CD14-positive monocyte (primary cell): Measurements from ENCODE around the gene INPP4A. TPM values are rescaled to one million over a fixed set of nuclear protein-coding genes. Genes with fewer than 3 reads are reported as not detected.

Experiments
- DNase-seq, 3 donors: peaks; one replicate each; pipeline ENCODE4 v3.0.0-alpha.2; 2011 to 2022
- H2AFZ ChIP-seq: 2 replicates; pipeline ENCODE4 v1.6.0; 2012; ENCODE audit warnings: mild to moderate bottlenecking, low read depth, low read length, inconsistent platforms; ENCODE audit not compliant: insufficient read depth, poor library complexity, severe bottlenecking
- H3K27ac ChIP-seq, 2 donors: 1 replicate in 1 of 2; 2 replicates in 1 of 2; pipeline ENCODE4 v1.5.1; 2012 to 2013; ENCODE audit warnings: low read length in 2 of 2, control low read depth in 1 of 2, inconsistent platforms in 1 of 2, low read depth in 1 of 2, mild to moderate bottlenecking in 1 of 2
- H3K27me3 ChIP-seq, 2 donors: one replicate each; pipeline versions ENCODE4 v1.6.0 to v1.6.1; 2011 to 2013; ENCODE audit warnings: low read length in 2 of 2; ENCODE audit not compliant: control insufficient read depth in 2 of 2, insufficient read depth in 2 of 2
- H3K36me3 ChIP-seq, 2 donors: replicated peaks in 1 of 2; 1 replicate in 1 of 2; 2 replicates in 1 of 2; pipeline versions ENCODE4 v1.5.1 to v1.6.1; 2012 to 2013; ENCODE audit warnings: low read length in 2 of 2, control low read depth in 1 of 2, inconsistent platforms in 1 of 2, mild to moderate bottlenecking in 1 of 2; ENCODE audit not compliant: insufficient read depth in 2 of 2, control insufficient read depth in 1 of 2
- H3K4me1 ChIP-seq, 2 donors: 1 replicate in 1 of 2; 2 replicates in 1 of 2; pipeline versions ENCODE4 v1.5.1 to v1.6.1; 2012 to 2013; ENCODE audit warnings: low read length in 2 of 2, control low read depth in 1 of 2, inconsistent platforms in 1 of 2, mild to moderate bottlenecking in 1 of 2, moderate library complexity in 1 of 2; ENCODE audit not compliant: insufficient read depth in 2 of 2, control insufficient read depth in 1 of 2
- H3K4me2 ChIP-seq: replicated peaks from 2 replicates; pipeline ENCODE3; 2012; ENCODE audit warnings: low read length, moderate library complexity, mild to moderate bottlenecking; ENCODE audit not compliant: poor library complexity, severe bottlenecking; ENCODE audit errors: extremely low read depth
- H3K4me3 ChIP-seq, 3 experiments: fragments of 200-600 bp in 1 of 3; sonication (generic) in 1 of 3; replicated peaks in 1 of 3; 1 replicate in 2 of 3; 2 replicates in 1 of 3; pipeline ENCODE4 v1.5.1; 2011 to 2013; ENCODE audit warnings: low read length in 3 of 3, mild to moderate bottlenecking in 3 of 3, control low read depth in 2 of 3, low read depth in 2 of 3, inconsistent platforms in 1 of 3, moderate library complexity in 1 of 3
- H3K79me2 ChIP-seq: 2 replicates; pipeline ENCODE4 v1.6.0; 2012; ENCODE audit warnings: mild to moderate bottlenecking, control low read depth, inconsistent platforms, low read length, moderate library complexity; ENCODE audit not compliant: insufficient read depth
- H3K9ac ChIP-seq: 2 replicates; pipeline ENCODE4 v1.6.0; 2017; ENCODE audit warnings: low read length, mild to moderate bottlenecking; ENCODE audit not compliant: insufficient read depth, poor library complexity, severe bottlenecking
- H3K9me3 ChIP-seq, 2 donors: replicated peaks in 1 of 2; 1 replicate in 1 of 2; 2 replicates in 1 of 2; pipeline versions ENCODE4 v1.5.1 to v1.6.1; 2012 to 2013; ENCODE audit warnings: low read length in 2 of 2, control low read depth in 1 of 2; ENCODE audit not compliant: control insufficient read depth in 1 of 2, insufficient read depth in 1 of 2
- H4K20me1 ChIP-seq: 2 replicates; pipeline ENCODE4 v1.6.0; 2012; ENCODE audit warnings: mild to moderate bottlenecking, low read length, control low read depth, moderate library complexity; ENCODE audit not compliant: insufficient read depth
- H3K27ac Mint-ChIP-seq, 7 donors: one replicate each; pipeline ENCODE4 v1.8.0; 2020; ENCODE audit warnings: mild to moderate bottlenecking in 7 of 7, mixed read lengths in 7 of 7, moderate library complexity in 6 of 7, inconsistent platforms in 2 of 7
- H3K27me3 Mint-ChIP-seq, 3 donors: one replicate each; pipeline ENCODE4 v1.8.0; 2021 to 2022; ENCODE audit warnings: low read depth in 3 of 3, mild to moderate bottlenecking in 3 of 3, mixed read lengths in 3 of 3, moderate library complexity in 3 of 3, inconsistent platforms in 1 of 3
- H3K36me3 Mint-ChIP-seq, 2 donors: one replicate each; pipeline ENCODE4 v1.8.0; 2020; ENCODE audit warnings: mixed read lengths in 2 of 2, inconsistent platforms in 1 of 2, mild to moderate bottlenecking in 1 of 2
- H3K4me1 Mint-ChIP-seq: one replicate; pipeline ENCODE4 v1.8.0; 2020; ENCODE audit warnings: mild to moderate bottlenecking, mixed read lengths
- H3K4me3 Mint-ChIP-seq, 2 donors: one replicate each; pipeline ENCODE4 v1.8.0; 2020; ENCODE audit warnings: mild to moderate bottlenecking in 2 of 2, mixed read lengths in 2 of 2, moderate library complexity in 1 of 2
- H3K9me3 Mint-ChIP-seq, 7 donors: one replicate each; pipeline ENCODE4 v1.8.0; 2020 to 2022; ENCODE audit warnings: mixed read lengths in 7 of 7, mild to moderate bottlenecking in 6 of 7, moderate library complexity in 6 of 7, inconsistent platforms in 2 of 7
- CTCF ChIP-seq: fragments of 200-600 bp; IDR thresholded peaks from one replicate; pipeline ENCODE4 v1.8.0; 2022; ENCODE audit warnings: antibody characterized with exemption, mild to moderate bottlenecking
- WGBS: methylation state at CpG from one replicate; pipeline ENCODE4 v1.1.5; 2013; ENCODE audit warnings: missing lambda C conversion rate; ENCODE audit not compliant: insufficient coverage; 5-methylcytosine and 5-hydroxymethylcytosine counted together
- intact Hi-C, 2 donors: fragments of 100-400 bp; cut with micrococcal nuclease; formaldehyde crosslinking; loops; one replicate each; pipeline versions ENCODE4 v1.15.0 to v1.15.1; 2023
- polyA plus RNA-seq, 3 donors: library from polyadenylated mRNA; depleted of rRNA in 1 of 3; unstranded in 2 of 3; stranded (reverse) in 1 of 3; fragments of 300-500 nt in 2 of 3; fragments of >200 nt in 1 of 3; fragmentation: Illumina TruSeq in 2 of 3; gene quantifications; 1 replicate in 2 of 3; 2 replicates in 1 of 3; pipeline ENCODE4 v1.2.3, GENCODE V29; 2012 to 2021

INPP4A gene
- polyA plus RNA-seq, 3 donors, result 13.7 to 52.4 (median 20.7) TPM

DNA sequence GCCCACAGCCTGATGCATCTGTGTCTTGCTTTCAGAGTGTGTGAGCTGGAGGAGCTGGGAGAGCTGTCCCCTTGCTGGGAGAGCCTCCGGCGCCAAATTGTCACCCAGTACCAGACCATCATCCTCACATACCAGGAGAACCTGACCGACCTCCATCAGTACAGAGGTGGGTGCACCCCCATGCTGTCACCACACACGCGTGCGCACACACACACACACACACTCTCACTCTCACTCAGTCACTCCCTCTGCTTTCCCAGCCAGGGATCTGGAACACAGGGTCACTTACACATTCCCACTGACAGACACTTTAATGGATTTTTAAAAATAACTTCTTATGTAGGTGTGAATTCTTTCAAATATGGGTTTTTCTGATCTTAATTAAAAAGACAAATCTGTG, 99.2 kb downstream of the INPP4A start:
- 100% methylated on average over 3 of the region's 6 CpGs for WGBS
- Histone ChIP-seq H3K4me2 (no peak overlapping the region), H2AFZ (no peak overlapping the region), H3K27ac (peak overlapping the region in 1 of 2 donors; percentile 24), H3K4me3 (no peak overlapping the region), H3K9me3 (no peaks in the 10 kb centered on the region), H3K27me3 (no peaks in the 10 kb centered on the region), H4K20me1 (peaks cover 9% of the 10 kb centered on the region), H3K9ac (no peak overlapping the region), H3K79me2 (no peaks in the 10 kb centered on the region), H3K36me3 (peaks cover 85 to 96% of the 10 kb centered on the region in 2 donors), H3K4me1 (no peaks in the 10 kb centered on the region)
- Mint-ChIP-seq H3K36me3 (peaks cover 89 to 98% of the 10 kb centered on the region in 2 donors), H3K4me1 (peaks cover 4% of the 10 kb centered on the region), H3K9me3 (no peaks in the 10 kb centered on the region), H3K4me3 (no peak overlapping the region), H3K27ac (peak overlapping the region in 1 of 7 donors; percentile 13), H3K27me3 (peaks cover 0 to 2% (median 0%) of the 10 kb centered on the region in 3 donors)
- intact Hi-C loops, result no loop called here
- DNase-seq, result no peak
- TF ChIP-seq CTCF, result no peak

GRCh38 chr2:98545591-98545990, 100.9 kb downstream of the INPP4A start:
- Histone ChIP-seq H3K4me3 (no peak overlapping the region), H3K4me2 (no peak overlapping the region), H3K4me1 (no peaks in the 10 kb centered on the region), H3K9ac (no peak overlapping the region), H4K20me1 (peaks cover 9% of the 10 kb centered on the region), H3K9me3 (no peaks in the 10 kb centered on the region), H3K27ac (no peak overlapping the region), H3K79me2 (no peaks in the 10 kb centered on the region), H3K36me3 (peaks cover 85 to 96% of the 10 kb centered on the region in 2 donors), H3K27me3 (no peaks in the 10 kb centered on the region), H2AFZ (no peak overlapping the region)
- intact Hi-C loops, result no loop called here
- DNase-seq, result no peak
- Mint-ChIP-seq H3K27me3 (peaks cover 0 to 2% (median 0%) of the 10 kb centered on the region in 3 donors), H3K27ac (peak overlapping the region in 1 of 7 donors; percentile 15), H3K36me3 (peaks cover 82 to 94% of the 10 kb centered on the region in 2 donors), H3K9me3 (no peaks in the 10 kb centered on the region), H3K4me3 (no peak overlapping the region), H3K4me1 (peaks cover 2% of the 10 kb centered on the region)
- WGBS, result 98% methylated on average over 6 of the region's 7 CpGs
- no peak for TF ChIP-seq CTCF
